HCT116 (cell line): ENCODE data around the gene ZSCAN5A. TPM values are rescaled to one million over a fixed set of nuclear protein-coding genes. Genes with fewer than 3 reads are reported as not detected.
"Not testable (repeated sequence)": the region's sequence is repeated elsewhere in the genome, so short reads cannot be mapped to it uniquely, and the experiment has no call there.

Source experiments
- ATAC-seq: fragments of 200-7000 bp; cut with Tn5 transposase; 2 replicates; pipeline ENCODE4 v1.9.1; 2020; ENCODE audit warnings: mild to moderate bottlenecking, moderate library complexity
- BruUV-seq: library from RNA; stranded (reverse); fragments of 400-500 nt; replicated peaks from 2 replicates; lab custom pipeline; 2021; lab: Mats Ljungman, UMichigan
- CTCF ChIA-PET: fragments of 300-600 bp; sonication (Branson Sonifier 250); formaldehyde crosslinking; loops from one replicate; lab custom pipeline; 2021; ENCODE audit warnings: antibody characterized with exemption; lab: Charles Lee
- POLR2A ChIA-PET: fragments of 300-600, 350-600 bp; sonication (Branson Sonifier 250); formaldehyde crosslinking; loops from one replicate; lab custom pipeline; 2021; ENCODE audit warnings: antibody characterized with exemption; lab: Charles Lee
- RAD21 ChIA-PET, 2 experiments: fragments of 300-600 bp; sonication (Branson Sonifier 250); formaldehyde crosslinking; loops; one replicate each; lab custom pipeline; 2023; ENCODE audit warnings: low total read pairs in 2 of 2; ENCODE audit not compliant: uncharacterized antibody in 2 of 2, unreplicated experiment in 2 of 2, low non-redundant PET in 1 of 2; lab: Charles Lee
- DNase-seq: peaks from one replicate; pipeline ENCODE4 v3.0.0-alpha.2; 2010; ENCODE audit warnings: low read depth, low spot score
- H2AFZ ChIP-seq: fragments of 200-600 bp; shearing (Covaris generic), sonication (generic); 2 replicates; pipeline ENCODE4 v1.6.1; 2017; ENCODE audit warnings: low read depth, mixed run types, mixed read lengths, antibody characterized with exemption, low read length; ENCODE audit not compliant: poor library complexity, severe bottlenecking
- H3K27ac ChIP-seq: 2 replicates; pipeline ENCODE4 v1.5.1; 2012; ENCODE audit warnings: low read depth, low read length
- H3K27me3 ChIP-seq: fragments of 200-600 bp; sonication (generic); 2 replicates; pipeline ENCODE4 v1.6.1; 2016; ENCODE audit warnings: mixed run types, low read length, mixed read lengths; ENCODE audit not compliant: insufficient read depth
- H3K36me3 ChIP-seq, 2 experiments: fragments of 200-500 bp in 1 of 2; fragments of 200-600 bp in 1 of 2; sonication (Bioruptor generic) in 1 of 2; sonication (generic) in 1 of 2; 2 replicates each; pipeline versions ENCODE4 v1.5.1 to v1.6.1; 2014 to 2016; ENCODE audit warnings: low read length in 2 of 2, inconsistent platforms in 1 of 2, mixed read lengths in 1 of 2, mixed run types in 1 of 2; ENCODE audit not compliant: insufficient read depth in 2 of 2, control insufficient read depth in 1 of 2
- H3K4me1 ChIP-seq, 2 experiments: fragments of 200-600 bp in 1 of 2; sonication (generic) in 1 of 2; 2 replicates each; pipeline versions ENCODE4 v1.5.1 to v1.6.1; 2012 to 2017; ENCODE audit warnings: low read length in 2 of 2, inconsistent platforms in 1 of 2, mild to moderate bottlenecking in 1 of 2, mixed read lengths in 1 of 2, mixed run types in 1 of 2, moderate library complexity in 1 of 2; ENCODE audit not compliant: insufficient read depth in 2 of 2, control insufficient read depth in 1 of 2
- H3K4me2 ChIP-seq: fragments of 200-600 bp; sonication (generic); 2 replicates; pipeline ENCODE4 v1.6.1; 2017; ENCODE audit warnings: mixed run types, low read length, mixed read lengths
- H3K4me3 ChIP-seq, 2 experiments: fragments of 200-600 bp in 1 of 2; sonication (generic) in 1 of 2; replicated peaks in 1 of 2; 2 replicates each; pipeline ENCODE4 v1.5.1; 2011 to 2016; ENCODE audit warnings: low read length in 2 of 2, control low read depth in 1 of 2, low read depth in 1 of 2, mild to moderate bottlenecking in 1 of 2, mixed read lengths in 1 of 2, mixed run types in 1 of 2
- H3K79me2 ChIP-seq: fragments of 200-600 bp; sonication (generic); 2 replicates; pipeline ENCODE4 v1.6.1; 2017; ENCODE audit warnings: mild to moderate bottlenecking, mixed run types, low read length, moderate library complexity, mixed read lengths; ENCODE audit not compliant: insufficient read depth
- H3K9ac ChIP-seq: fragments of 200-600 bp; sonication (generic); 2 replicates; pipeline ENCODE4 v1.6.1; 2016; ENCODE audit warnings: low read length, mixed read lengths
- H3K9me2 ChIP-seq: fragments of 200-600 bp; sonication (generic), shearing (Covaris generic); 2 replicates; pipeline ENCODE4 v1.6.1; 2017; ENCODE audit warnings: mixed run types, mild to moderate bottlenecking, moderate library complexity; ENCODE audit not compliant: insufficient read depth
- H3K9me3 ChIP-seq, 2 experiments: fragments of 200-500 bp in 1 of 2; fragments of 200-600 bp in 1 of 2; sonication (Bioruptor generic) in 1 of 2; sonication (generic) in 1 of 2; 2 replicates each; pipeline ENCODE4 v1.6.1; 2014 to 2017; ENCODE audit warnings: low read length in 2 of 2, mixed read lengths in 2 of 2, inconsistent platforms in 1 of 2, low read depth in 1 of 2, mild to moderate bottlenecking in 1 of 2, mixed run types in 1 of 2, moderate library complexity in 1 of 2; ENCODE audit not compliant: control insufficient read depth in 1 of 2, insufficient read depth in 1 of 2
- H4K20me1 ChIP-seq: fragments of 200-600 bp; sonication (generic), shearing (Covaris generic); 2 replicates; pipeline ENCODE4 v1.6.1; 2017; ENCODE audit warnings: mixed run types, mild to moderate bottlenecking, moderate library complexity; ENCODE audit not compliant: insufficient read depth
- CBX3 ChIP-seq: IDR thresholded peaks from 2 replicates; pipeline ENCODE4 v1.6.1; 2012; ENCODE audit warnings: low read depth
- CEBPB ChIP-seq: IDR thresholded peaks from 2 replicates; pipeline ENCODE4 v1.6.1; 2012; ENCODE audit warnings: low read depth
- EGR1 ChIP-seq: IDR thresholded peaks from 2 replicates; pipeline ENCODE4 v1.6.1; 2012; ENCODE audit warnings: low read depth
- ELF1 ChIP-seq: IDR thresholded peaks from 2 replicates; pipeline ENCODE4 v1.6.1; 2012; ENCODE audit warnings: low read depth, borderline replicate concordance
- EZH2 ChIP-seq: fragments of 200-600 bp; sonication (generic); IDR thresholded peaks from 2 replicates; pipeline ENCODE4 v1.6.1; 2017; ENCODE audit warnings: antibody characterized with exemption, mixed run types
- EZH2phosphoT487 ChIP-seq: fragments of 200-600 bp; IDR thresholded peaks from 2 replicates; pipeline ENCODE4 v1.6.1; 2018; ENCODE audit warnings: antibody characterized with exemption, borderline replicate concordance
- JUND ChIP-seq: IDR thresholded peaks from 2 replicates; pipeline ENCODE4 v1.6.1; 2012
- POLR2A ChIP-seq: IDR thresholded peaks from 2 replicates; pipeline ENCODE4 v1.7.0; 2011; ENCODE audit warnings: borderline replicate concordance; ENCODE audit not compliant: insufficient read depth, insufficient read length; ENCODE audit errors: extremely low read depth
- POLR2AphosphoS5 ChIP-seq: IDR thresholded peaks from 2 replicates; pipeline ENCODE4 v1.6.1; 2011; ENCODE audit warnings: mild to moderate bottlenecking, low read depth, low read length, moderate library complexity
- RAD21 ChIP-seq: IDR thresholded peaks from 2 replicates; pipeline ENCODE4 v1.6.1; 2012; ENCODE audit warnings: low read depth, mild to moderate bottlenecking
- SRF ChIP-seq: IDR thresholded peaks from 2 replicates; pipeline ENCODE4 v1.6.1; 2012; ENCODE audit warnings: low read depth
- TCF7L2 ChIP-seq: IDR thresholded peaks from 2 replicates; pipeline ENCODE4 v1.7.0; 2011; ENCODE audit warnings: borderline replicate concordance, inconsistent platforms; ENCODE audit not compliant: insufficient read depth, insufficient read length; ENCODE audit errors: extremely low read depth
- ZFX ChIP-seq: fragments of 450-650 bp; IDR thresholded peaks from 2 replicates; pipeline ENCODE4 v1.6.1; 2017
- ZNF274 ChIP-seq: fragments of 200-500 bp; sonication (Bioruptor generic); IDR thresholded peaks from 2 replicates; pipeline ENCODE4 v1.6.1; 2014; ENCODE audit warnings: mild to moderate bottlenecking, low read depth, low read length, inconsistent platforms
- intact Hi-C: fragments of 100-400 bp; cut with micrococcal nuclease; formaldehyde crosslinking; loops from 2 replicates; pipeline ENCODE4 v1.10.0; 2022
- total RNA-seq: library from RNA; stranded (reverse); gene quantifications from one replicate; pipeline ENCODE4 v1.2.1, GENCODE V29; 2021; ENCODE audit not compliant: unreplicated experiment
- TF ChIP-seq, protein P1 (sequence below): IDR thresholded peaks from 2 replicates; pipeline ENCODE4 v1.6.1; 2012
- TF ChIP-seq, protein P2 (sequence below): IDR thresholded peaks from 2 replicates; pipeline ENCODE4 v1.6.1; 2012
- TF ChIP-seq, protein P3 (sequence below): IDR thresholded peaks from 2 replicates; pipeline ENCODE4 v1.6.1; 2012; ENCODE audit warnings: low read depth
- TF ChIP-seq, protein P4 (sequence below), 3 experiments: fragments of 200-600 bp in 1 of 3; sonication (generic) in 1 of 3; IDR thresholded peaks in 2 of 3; conservative IDR thresholded peaks in 1 of 3; 2 replicates each; pipeline ENCODE4 v1.5.1; 2012 to 2017; ENCODE audit warnings: low read depth in 2 of 3, low read length in 2 of 3, antibody characterized with exemption in 1 of 3, borderline replicate concordance in 1 of 3, control low read depth in 1 of 3, mild to moderate bottlenecking in 1 of 3, mixed read lengths in 1 of 3, mixed run types in 1 of 3, moderate library complexity in 1 of 3; ENCODE audit not compliant: insufficient read depth in 1 of 3

The ZSCAN5A gene
- total RNA-seq, 1 experiment from 2014 or later, result 9.2 TPM

DNA sequence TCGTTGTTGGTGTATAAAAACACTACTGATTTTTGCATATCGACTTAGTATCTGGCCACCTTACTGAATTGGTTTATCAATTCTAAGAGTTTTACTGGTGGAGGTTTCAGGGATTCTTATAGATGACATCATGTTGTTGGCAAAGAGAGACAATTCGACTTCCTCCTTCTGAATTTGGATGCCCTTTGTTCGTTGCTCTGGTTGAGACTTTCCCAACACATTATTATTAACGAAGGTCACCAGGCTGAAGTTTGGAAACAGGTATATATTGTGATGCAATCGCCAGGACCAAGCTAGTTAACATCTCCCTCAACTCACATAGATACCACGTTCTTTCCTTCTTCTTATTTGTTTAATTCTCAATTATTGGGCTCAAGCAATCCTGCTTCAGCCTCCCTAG lies 115.0 kb downstream of the ZSCAN5A start:
- CTCF ChIA-PET, result interaction anchor here (1.0 kb wide), 1 partner anchor 110 kb away, joined by 3 read pairs; no protein-coding TSS in a partner anchor
- H3K9me2 ChIP-seq, result no peaks in the 10 kb centered on the region
- intact Hi-C loops, result no loop called here
- TF ChIP-seq, protein P1, sequence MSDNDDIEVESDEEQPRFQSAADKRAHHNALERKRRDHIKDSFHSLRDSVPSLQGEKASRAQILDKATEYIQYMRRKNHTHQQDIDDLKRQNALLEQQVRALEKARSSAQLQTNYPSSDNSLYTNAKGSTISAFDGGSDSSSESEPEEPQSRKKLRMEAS, result no peak
- TF ChIP-seq ELF1, result no peak
- TF ChIP-seq RAD21, result no peak
- TF ChIP-seq TCF7L2, result no peak
- TF ChIP-seq ZFX, result no peak
- TF ChIP-seq, protein P2, sequence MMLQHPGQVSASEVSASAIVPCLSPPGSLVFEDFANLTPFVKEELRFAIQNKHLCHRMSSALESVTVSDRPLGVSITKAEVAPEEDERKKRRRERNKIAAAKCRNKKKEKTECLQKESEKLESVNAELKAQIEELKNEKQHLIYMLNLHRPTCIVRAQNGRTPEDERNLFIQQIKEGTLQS, result no peak
- no peak for TF ChIP-seq JUND
- TF ChIP-seq, protein P3, sequence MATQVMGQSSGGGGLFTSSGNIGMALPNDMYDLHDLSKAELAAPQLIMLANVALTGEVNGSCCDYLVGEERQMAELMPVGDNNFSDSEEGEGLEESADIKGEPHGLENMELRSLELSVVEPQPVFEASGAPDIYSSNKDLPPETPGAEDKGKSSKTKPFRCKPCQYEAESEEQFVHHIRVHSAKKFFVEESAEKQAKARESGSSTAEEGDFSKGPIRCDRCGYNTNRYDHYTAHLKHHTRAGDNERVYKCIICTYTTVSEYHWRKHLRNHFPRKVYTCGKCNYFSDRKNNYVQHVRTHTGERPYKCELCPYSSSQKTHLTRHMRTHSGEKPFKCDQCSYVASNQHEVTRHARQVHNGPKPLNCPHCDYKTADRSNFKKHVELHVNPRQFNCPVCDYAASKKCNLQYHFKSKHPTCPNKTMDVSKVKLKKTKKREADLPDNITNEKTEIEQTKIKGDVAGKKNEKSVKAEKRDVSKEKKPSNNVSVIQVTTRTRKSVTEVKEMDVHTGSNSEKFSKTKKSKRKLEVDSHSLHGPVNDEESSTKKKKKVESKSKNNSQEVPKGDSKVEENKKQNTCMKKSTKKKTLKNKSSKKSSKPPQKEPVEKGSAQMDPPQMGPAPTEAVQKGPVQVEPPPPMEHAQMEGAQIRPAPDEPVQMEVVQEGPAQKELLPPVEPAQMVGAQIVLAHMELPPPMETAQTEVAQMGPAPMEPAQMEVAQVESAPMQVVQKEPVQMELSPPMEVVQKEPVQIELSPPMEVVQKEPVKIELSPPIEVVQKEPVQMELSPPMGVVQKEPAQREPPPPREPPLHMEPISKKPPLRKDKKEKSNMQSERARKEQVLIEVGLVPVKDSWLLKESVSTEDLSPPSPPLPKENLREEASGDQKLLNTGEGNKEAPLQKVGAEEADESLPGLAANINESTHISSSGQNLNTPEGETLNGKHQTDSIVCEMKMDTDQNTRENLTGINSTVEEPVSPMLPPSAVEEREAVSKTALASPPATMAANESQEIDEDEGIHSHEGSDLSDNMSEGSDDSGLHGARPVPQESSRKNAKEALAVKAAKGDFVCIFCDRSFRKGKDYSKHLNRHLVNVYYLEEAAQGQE, result no peak
- TF ChIP-seq POLR2AphosphoS5, result no peak
- no peak for TF ChIP-seq EZH2phosphoT487
- no peak for TF ChIP-seq CEBPB
- no peak for TF ChIP-seq EZH2
- no peak for TF ChIP-seq SRF
- TF ChIP-seq CBX3, result no peak
- no peak for TF ChIP-seq EGR1
- TF ChIP-seq POLR2A, result no peak
- TF ChIP-seq, protein P4, sequence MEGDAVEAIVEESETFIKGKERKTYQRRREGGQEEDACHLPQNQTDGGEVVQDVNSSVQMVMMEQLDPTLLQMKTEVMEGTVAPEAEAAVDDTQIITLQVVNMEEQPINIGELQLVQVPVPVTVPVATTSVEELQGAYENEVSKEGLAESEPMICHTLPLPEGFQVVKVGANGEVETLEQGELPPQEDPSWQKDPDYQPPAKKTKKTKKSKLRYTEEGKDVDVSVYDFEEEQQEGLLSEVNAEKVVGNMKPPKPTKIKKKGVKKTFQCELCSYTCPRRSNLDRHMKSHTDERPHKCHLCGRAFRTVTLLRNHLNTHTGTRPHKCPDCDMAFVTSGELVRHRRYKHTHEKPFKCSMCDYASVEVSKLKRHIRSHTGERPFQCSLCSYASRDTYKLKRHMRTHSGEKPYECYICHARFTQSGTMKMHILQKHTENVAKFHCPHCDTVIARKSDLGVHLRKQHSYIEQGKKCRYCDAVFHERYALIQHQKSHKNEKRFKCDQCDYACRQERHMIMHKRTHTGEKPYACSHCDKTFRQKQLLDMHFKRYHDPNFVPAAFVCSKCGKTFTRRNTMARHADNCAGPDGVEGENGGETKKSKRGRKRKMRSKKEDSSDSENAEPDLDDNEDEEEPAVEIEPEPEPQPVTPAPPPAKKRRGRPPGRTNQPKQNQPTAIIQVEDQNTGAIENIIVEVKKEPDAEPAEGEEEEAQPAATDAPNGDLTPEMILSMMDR (IDR thresholded peaks at IDR 0.05 in 2 of 3, conservative IDR thresholded peaks at IDR 0.05 in 1 of 3; ENCODE audit: borderline replicate concordance in 1 of 3, insufficient read depth in 1 of 3, low read depth in 2 of 3, low read length in 2 of 3), result no peak
- TF ChIP-seq ZNF274, result no peak
- no peak overlapping the region for H3K9ac ChIP-seq
- DNase-seq (no peak), ATAC-seq (no peak)
- H3K9me3 ChIP-seq, result no peaks in the 10 kb centered on the region
- H3K27ac ChIP-seq, result no peak overlapping the region
- POLR2A ChIA-PET, result no interaction called here
- H3K36me3 ChIP-seq, result no peaks in the 10 kb centered on the region
- H4K20me1 ChIP-seq, result no peaks in the 10 kb centered on the region
- no peaks in the 10 kb centered on the region for H3K79me2 ChIP-seq
- no peak overlapping the region for H3K4me2 ChIP-seq
- H3K27me3 ChIP-seq, result no peaks in the 10 kb centered on the region; the same call in 1 of the 2 replicates
- no TSS peak for BruUV-seq
- H3K4me3 ChIP-seq, result no peak overlapping the region
- RAD21 ChIA-PET, result no interaction called here
- H3K4me1 ChIP-seq, result no peaks in the 10 kb centered on the region
- no peak overlapping the region for H2AFZ ChIP-seq

DNA sequence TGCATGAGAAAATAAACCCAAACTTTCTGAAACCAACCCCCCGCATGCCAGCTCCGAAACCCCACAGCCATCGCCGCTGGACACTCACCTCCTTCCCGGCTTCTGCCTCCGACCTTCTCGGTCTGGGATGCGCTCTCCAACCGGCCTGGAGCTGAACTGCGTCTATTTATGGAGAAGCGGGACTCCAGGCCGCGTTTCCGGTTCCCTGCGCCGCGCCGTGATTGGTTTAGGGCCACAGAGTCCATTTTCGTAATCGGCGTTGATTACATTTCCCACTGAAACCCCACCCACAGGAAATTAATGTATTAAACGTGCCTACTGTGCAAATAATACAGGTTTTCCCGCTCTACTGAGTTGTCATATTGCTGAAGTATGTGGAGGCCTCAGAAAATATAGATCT lies 117.0 kb downstream of the ZSCAN5A start, which contains the start of gene ZSCAN5B:
ZSCAN5B (minus strand) TSS at position 138 of the 400 bp plus-strand sequence. CDS start 4,731 bp downstream, outside the sequence.
- CTCF ChIA-PET, intact Hi-C loops, H3K4me3 ChIP-seq, H3K9ac ChIP-seq, H3K79me2 ChIP-seq, BruUV-seq, H3K9me2 ChIP-seq, H3K9me3 ChIP-seq, H3K4me2 ChIP-seq, ATAC-seq, H3K27me3 ChIP-seq, H3K4me1 ChIP-seq, H2AFZ ChIP-seq, RAD21 ChIA-PET, H4K20me1 ChIP-seq, POLR2A ChIA-PET, H3K36me3 ChIP-seq, H3K27ac ChIP-seq, DNase-seq: not testable (repeated sequence)
